UCSD-AML1 (cell line): Measurements from ENCODE around the gene TTN.
"Not testable (repeated sequence)": the region's sequence is repeated elsewhere in the genome, so short reads cannot be mapped to it uniquely, and the experiment has no call there.

ENCODE experiments used
- DNase-seq: peaks from one replicate; lab custom pipeline; 2025; ENCODE audit not compliant: unreplicated experiment; lab: John Stamatoyannopoulos, UW

The TTN gene

DNA sequence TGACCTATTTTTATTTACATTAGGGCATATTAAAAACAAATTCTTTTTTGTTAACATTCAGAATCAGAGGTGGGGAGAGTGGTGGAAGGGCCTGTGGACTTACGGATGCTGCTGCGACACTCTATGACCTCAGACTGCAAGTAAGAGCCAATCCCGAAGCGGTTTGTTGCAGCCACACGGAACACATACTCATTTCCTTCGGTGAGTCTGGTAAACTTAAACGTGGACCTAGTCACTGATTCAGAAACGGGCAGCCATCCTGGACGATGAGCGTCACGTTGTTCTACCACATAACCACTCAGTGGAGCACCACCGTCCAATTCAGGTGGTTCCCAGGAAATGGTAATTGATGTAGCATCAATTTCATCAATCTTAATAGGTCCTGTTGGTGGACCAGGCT lies 265.1 kb downstream of the TTN start:
- DNase-seq: no peak

DNA sequence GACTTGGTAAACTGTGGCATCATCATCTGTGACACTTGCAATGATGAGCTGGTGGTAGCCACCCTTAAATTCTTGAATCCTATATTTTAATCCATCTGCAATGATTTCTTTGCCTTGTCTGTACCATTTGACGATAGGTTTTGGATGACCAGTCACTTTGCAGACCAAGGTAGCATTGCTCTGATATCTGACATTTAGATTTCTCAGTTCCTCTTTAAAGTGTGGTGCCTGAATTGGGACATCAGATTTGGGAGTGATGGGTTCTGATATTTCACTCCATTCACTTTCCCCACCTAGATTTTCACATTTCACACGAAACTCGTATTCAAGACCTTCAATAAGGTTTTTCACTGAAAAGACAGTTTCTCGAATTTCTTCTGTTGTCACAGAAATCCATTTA lies 271.2 kb downstream of the TTN start:
- DNase-seq: no peak

DNA sequence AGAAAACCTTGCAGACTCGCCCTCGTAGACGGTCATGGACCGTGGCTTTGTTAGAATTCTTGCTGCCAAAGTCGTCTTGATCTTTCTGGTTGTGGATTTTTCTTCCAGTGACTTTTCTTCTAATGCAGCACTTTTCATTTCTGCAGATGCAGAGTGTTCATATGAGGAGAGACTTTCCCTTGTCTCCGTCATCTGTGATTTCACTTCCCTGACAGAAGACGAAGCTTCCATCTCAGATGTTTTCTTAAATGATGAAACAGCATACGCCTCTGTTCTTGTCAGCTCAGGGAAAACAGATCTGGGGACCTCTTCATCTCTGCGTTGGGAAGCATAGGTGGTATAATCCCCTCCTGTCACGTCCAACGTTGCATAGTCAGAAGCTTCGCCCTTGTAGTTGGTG lies 276.1 kb downstream of the TTN start:
- no peak for DNase-seq

DNA sequence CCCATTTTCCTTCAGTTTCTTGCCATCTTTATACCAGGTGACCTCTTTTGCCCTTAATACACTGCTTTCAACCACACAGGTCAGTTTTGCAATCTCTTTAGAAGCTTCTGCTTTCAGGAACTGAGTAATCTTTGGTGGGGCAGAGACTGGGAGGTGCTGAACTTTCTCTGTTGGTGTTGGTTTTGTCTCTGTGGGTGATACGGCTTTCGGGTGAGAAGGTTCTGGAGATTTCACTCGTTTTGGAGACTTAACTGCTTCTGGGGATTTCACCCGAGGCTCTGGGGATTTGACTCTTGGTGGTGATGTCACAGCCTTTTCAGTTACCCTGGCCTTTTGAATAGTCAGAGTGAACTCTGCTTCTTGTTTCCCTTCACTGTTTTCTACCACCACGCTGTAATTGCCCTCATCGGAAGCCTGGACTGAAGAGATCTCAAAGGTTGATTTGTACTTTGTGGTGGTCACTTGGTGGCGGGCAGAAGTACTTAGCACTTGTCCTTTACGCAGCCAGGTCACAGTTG lies 276.5 kb downstream of the TTN start:
- DNase-seq: no peak

DNA sequence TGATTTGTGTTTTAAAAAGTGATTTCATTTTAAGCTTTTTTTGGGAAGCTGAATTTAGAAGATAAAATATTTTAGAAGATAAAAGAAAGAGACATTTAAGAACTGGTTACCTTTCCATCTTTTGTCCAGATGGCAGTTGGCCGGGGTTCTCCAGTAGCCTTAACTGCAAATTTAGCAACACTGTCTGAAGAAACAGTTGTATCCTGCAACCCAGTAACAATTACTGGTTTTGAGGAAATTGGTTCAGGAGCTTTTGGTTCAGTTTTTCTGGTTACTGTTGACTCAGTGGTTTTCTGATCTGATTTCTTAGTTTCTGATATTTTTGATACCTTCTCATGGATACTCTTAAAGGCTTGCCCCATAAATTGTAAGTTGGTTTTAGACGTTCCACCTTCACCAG lies 277.1 kb downstream of the TTN start:
- no peak for DNase-seq

DNA sequence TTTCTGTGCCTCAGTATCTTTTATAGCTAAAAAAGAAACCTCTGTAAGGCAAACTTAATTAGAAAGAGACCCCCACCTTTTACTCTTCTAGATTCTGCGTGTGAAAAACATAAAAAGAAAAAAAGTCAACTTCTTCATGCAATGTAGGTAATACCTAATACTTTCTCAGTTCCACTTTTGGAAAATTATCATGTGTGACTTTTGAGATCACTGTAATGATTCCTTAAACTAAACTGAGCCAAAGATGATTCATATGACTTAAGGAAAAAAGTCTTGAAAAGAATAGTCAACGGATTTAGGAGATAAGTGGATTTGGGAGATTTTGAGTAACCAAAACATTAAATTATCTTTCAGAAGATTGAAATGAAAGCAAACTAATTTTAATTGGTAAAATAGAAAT lies 278.0 kb downstream of the TTN start:
- no peak for DNase-seq

DNA sequence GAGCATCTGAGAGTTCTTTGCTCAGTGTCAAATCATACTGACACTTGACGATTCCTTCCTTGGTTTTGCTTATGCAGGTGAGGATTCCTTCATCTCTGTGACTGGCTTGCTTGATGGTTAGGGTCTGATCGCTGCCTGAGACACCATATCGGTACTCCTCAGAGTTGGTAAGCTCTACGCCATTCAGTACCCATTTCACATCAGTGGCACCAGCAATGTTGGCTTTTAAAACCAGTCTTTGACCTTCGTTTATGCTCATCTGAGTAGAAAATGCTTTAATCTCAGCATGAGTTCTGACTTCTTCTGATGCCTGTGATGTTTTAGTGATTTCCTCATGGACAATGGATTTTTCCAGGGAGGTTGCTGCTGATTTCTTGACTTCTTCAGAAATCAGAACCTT lies 278.6 kb downstream of the TTN start:
- DNase-seq: no peak

DNA sequence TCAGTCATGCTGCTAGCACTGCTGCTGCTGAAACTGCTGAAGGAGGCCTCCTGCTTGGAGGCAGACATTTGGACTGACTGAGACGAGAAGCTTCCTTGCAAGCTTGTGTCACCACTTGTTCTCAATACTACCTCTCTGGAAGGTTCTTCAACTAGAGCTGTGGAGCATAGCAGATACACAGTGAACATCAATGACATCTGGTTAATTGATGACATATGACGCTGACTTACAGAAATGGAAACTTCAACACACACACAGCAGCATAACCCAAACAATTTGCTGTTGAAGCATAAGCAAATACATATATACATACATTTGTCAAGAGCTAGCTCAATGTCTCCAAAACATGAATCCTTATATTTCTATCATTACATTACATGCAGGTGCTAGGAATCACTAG lies 279.6 kb downstream of the TTN start:
- DNase-seq: no peak

DNA sequence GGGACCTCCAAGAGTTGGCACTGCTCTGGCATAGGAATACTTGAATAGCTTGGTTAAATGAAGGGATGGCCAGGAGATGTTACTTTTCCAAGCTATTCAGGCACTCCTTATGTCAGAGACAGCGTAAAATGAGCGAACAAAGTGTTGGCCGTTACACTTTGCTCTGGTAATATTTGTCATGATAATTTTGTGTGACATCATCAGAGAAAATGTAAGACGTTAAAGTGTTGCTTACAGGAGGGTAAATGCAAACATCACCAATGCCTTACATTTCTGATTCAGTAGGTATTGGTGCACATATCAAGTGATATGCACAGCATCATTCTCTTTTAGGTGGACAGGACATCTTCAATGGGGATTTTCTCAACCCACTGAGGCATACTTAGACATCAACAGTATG lies 281.0 kb downstream of the TTN start:
- no peak for DNase-seq

DNA sequence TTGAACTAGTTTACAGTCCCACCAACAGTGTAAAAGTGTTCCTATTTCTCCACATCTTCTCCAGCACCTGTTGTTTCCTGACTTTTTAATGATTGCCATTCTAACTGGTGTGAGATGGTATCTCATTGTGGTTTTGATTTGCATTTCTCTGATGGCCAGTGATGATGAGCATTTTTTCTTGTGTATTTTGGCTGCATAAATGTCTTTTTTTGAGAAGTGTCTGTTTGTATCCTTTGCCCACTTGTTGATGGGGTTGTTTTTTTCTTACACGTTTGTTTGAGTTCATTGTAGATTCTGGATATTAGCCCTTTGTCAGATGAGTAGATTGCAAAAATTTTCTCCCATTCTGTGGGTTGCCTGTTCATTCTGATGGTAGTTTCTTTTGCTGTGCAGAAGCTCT lies 281.8 kb downstream of the TTN start:
- DNase-seq: not testable (repeated sequence)

DNA sequence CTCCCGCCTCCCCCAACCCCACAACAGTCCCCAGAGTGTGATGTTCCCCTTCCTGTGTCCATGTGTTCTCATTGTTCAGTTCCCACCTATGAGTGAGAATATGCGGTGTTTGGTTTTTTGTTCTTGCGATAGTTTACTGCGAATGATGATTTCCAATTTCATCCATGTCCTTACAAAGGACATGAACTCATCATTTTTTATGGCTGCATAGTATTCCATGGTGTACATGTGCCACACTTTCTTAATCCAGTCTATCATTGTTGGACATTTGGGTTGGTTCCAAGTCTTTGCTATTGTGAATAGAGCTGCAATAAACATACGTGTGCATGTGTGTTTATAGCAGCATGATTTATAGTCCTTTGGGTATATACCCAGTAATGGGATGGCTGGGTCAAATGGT lies 282.2 kb downstream of the TTN start:
- DNase-seq: not testable (repeated sequence)

DNA sequence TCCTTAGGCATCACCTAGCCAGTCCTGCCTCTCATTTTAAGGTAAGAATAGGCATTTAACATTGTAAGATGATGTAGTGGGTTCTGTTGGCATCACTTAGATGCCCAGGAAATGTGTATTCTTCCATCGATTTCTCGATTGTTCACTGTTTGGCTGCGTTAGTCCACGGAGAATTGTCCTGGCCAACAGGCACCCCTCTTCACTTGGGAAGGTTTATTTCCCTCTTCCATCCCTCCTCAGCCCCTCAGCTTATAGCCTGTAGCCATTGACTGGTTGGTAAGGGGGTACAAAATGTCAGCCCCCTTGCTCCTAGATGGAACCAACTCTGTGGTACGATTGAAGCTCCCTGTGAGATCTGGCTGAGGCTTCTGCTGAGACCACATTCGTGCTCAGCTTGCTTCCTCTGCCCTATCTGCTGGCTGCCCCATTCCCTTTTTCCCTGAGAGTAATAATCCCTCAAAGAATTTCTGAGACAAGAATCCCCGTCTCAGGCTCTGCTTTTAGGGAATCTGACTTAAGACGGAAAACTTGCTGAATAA lies 283.6 kb downstream of the TTN start:
- DNase-seq: no peak

DNA sequence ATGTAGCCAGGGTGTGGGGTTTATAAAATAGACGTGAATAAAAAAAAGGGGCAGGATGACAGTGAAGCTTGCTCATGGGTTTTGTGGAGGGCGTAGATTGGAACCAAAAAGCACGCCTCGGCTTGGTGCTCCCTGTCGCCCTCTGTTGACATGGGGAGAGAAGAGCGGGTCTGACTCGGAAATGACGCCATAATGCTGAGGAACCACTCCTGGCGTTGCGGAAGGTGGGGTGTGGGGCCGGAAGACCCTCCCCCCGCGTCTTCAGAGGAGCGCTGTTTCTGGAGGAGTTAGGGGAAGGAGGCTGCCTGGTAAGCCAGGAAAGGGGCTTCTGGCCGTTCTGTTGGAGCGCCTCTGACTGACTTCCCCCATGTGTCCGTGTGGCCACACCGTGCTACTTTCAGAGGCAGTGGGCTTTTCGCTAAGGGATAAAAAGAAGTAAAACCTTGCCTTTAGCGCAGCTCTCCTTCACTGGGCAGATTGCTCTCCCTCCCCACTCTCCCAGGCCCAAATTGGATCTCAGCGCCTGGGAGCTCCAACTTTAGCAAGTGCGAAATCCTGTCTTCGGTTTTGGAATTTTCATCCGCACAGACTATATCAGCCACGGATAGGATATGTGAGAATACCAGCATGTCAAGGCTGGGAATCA lies 284.1 kb downstream of the TTN start:
- peak; percentile 78 for DNase-seq

DNA sequence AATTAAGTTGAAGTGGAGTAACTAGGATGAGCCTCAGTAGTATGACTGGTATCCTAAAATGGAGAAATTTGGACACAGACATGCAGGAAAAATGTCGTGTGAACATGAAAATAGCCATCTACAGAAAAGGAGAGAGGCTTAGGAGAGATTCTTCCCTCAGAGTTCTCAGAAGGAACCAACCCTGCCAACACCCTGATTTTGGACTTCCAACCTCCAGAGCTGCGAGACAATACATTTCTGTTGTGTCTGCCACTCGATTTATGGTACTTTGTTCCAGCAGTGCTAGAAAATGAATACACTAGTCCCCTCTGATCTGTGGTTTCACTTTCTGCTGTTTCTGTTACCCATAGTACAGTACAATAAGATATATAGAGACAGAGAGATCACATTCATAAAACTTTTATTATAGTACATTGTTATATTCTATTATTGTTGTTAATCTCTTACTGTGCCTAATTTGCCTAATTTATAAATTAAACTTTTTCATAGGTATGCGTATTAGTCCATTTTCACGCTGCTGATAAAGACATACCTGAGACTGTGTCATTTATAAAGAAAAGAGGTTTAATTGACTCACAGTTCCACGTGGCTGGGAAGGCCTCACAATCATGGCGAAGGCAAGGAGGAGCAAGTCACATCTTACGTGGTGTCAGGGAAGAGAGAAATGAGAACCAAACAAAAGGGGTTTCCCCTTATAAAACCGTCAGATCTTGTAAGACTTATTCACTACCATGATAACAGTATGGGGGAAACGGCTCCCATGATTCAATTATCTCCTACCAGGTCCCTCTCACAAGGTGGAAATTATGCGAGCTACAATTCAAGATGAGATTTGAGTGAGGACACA lies 285.7 kb downstream of the TTN start:
- DNase-seq: no peak

DNA sequence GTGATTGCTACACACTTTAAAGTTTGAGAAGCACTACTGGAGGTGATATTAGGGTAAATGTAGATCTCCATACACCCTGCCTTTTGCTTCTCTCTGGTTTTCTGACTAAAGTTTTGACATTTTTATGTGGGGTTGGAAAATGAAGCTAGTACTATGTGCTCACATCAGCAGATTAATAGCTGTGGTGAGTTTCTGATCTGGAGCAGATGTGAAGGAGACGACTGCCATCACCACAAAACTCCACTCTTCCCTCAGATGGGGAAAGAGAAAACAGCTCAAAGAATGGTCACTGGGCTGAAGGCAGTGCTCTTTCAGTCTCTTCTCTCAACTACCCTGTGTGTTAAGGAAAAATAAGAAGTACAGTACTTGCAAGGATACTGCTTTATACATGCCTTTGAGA lies 289.7 kb downstream of the TTN start:
- DNase-seq: no peak

DNA sequence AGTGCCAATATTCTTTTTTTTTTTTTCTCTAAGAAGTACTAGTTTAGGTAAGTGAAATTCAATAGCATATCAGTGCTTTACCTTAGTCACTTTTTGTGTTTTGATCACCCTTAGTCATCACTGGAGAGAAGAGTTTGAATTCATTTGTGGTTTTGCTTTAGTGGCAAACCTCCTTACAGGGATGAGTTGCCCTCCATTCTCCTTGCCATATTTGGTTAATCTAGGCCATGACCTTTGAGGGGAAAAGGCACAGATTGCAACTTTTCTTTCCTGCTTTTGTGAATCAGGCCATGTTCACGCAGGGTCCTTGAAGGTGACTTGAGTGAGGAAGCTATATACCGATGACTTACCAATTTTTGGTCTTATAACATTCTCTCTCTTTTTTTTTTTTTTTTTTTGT lies 292.6 kb downstream of the TTN start:
- DNase-seq: no peak

DNA sequence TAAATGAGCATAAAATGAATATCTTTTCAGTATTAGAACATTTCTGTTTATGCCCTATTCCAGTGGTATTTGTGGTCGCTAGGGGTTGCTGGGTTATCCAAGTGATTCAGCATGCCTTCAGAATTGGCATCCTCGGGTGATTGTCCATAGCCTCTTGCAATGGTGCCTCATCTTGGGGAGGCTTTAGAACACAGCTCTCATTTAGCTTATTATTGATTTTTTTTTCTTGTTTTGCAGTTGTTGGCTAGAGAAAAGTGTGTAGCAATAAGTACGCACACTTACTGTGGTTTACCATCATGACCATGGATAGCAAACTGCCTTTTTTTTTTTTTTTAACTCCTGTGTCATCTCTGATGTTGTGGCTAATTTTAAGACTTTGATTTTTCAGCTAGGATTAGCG lies 293.3 kb downstream of the TTN start:
- DNase-seq: no peak

DNA sequence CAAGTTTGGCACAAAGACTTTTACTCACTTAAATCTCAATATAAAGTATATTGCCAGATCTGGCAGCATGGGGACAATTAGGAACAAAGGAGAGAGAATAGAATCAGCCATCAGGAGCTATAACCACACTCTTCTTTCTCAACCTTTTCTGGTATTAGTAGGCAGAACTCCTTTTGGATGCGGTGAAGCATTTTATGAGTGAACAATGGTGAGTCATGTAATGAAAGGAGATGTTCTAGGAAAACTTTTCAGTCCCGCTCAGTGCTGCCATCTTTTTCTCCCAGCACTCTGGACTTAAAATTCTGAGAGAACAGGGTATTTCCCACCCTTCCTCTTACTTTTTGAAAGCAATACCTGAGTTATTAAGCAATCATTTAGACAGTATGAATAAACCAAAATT lies 294.7 kb downstream of the TTN start:
- DNase-seq: no peak

DNA sequence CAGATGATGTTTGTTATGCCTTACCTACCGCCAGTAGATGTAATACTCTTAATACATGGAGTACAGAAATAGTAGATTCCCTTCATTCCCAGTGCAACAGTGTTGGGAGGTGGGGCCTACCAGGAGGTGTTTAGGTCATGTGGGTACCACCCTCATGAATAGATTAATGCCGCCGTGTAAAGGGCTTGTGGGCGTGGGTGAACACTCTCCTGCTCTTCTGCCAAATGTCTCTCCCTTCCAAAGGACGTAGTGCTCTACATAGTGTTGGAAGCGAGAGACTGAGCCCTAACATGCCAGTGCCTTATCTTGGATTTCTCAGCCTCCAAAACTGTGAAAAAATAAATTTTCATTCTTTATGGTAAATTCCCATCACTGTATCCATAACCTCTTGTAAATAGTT lies 296.8 kb downstream of the TTN start:
- DNase-seq: no peak

DNA sequence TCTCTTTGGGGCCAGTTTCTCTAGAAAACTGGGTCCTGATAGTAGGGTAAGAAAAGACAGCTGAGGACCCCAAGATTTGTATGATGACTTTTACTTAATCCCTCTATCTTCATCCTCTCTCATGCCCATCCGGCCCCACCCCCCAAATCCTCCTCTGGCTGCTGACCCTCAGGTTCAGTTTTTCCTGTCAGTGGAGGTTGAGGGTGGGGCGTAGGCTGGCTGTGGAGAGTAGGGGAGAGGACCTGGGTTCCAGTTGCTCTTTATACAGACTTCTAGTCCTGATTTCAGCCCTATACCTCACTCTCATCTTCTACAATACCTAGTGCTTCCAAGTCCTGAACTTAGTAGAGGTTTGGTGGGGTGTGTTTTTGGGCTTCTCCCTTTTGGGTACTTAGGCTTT lies 298.6 kb downstream of the TTN start:
- no peak for DNase-seq

DNA sequence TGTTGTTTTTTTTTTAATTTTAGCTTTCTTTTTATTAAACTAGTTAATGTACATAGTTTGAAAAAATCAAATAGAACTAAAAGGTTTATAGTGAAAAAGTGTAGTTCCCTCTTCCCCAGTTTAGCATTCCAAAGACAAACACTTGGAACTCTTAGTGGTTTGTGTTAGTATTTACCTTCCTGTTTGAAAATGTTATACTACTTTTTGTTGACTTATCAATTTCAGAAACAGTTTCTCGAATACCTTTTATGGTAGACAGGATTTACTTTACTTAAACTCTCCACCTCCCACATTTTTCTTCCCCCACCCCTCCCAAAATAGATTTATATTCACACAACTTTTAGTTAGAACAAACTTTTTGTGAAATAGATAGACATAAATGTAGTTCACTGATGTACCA lies 300.3 kb downstream of the TTN start:
- DNase-seq: no peak

DNA sequence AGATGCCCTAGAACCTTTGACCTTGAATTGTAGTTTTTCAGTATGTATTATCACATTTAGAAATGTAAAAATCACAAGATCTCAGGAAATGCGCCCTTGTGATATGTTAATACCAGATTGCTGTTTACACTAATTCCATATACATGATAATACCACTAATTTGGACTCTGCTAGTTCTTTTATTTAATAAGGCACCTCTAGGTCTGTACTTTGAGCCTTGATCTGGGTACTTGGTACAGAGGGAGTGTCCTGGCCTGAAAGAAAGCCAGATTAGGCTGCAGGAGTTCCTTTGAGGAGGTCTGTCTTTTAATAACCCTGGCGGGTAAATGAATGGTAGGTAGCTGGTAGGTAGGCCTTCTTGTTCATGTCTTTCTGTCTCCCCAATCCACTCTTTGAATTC lies 300.7 kb downstream of the TTN start:
- no peak for DNase-seq
